Nasal cavity respiratory epithelium epithelial cell of viscerocranial mucosa (primary cell): ENCODE results near the gene DNAJB6. TPM values are rescaled to one million over a fixed set of nuclear protein-coding genes. Genes with fewer than 3 reads are reported as not detected.

Experiments
- total RNA-seq: library from RNA; depleted of rRNA; stranded (reverse); fragments of >200 nt; gene quantifications from 2 replicates; pipeline ENCODE4 v1.2.3, GENCODE V29; 2014

Gene DNAJB6
- 117 and 183 TPM in 2 replicates for total RNA-seq

GRCh38 chr7:157336383-157337315 is at the start of gene DNAJB6:
Gene DNAJB6 (plus strand): TSS chr7:157337004. CDS start chr7:157358573, 21,569 bp downstream.

Other genes starting within 250 kb of the DNAJB6 start
- 106 and 152 TPM in 2 replicates for gene UBE3C, start 198.1 kb upstream of the DNAJB6 start, total RNA-seq